ENCODE results near the gene ADAMTS12. TPM values are rescaled to one million over a fixed set of nuclear protein-coding genes. Genes with fewer than 3 reads are reported as not detected.
A peak's percentile ranks its signal among the peaks of the same experiment; 100 is the strongest.

Gene ADAMTS12
- total and polyA plus RNA-seq, 4 donors = 0.49 to 6.4 (median 2.3) TPM

GRCh38 chr5:33892620-33893137 lies 889 bp upstream of the ADAMTS12 start:
- Histone ChIP-seq H3K4me1 (ENCODE audit: control insufficient read depth in 4 of 4, insufficient read depth in 4 of 4, low read length in 3 of 4) (peaks cover 0 to 2% (median 0%) of the 10 kb centered on the region in 4 donors), H3K4me3 (ENCODE audit: low read depth in 1 of 3, low read length in 3 of 3) (no peak overlapping the region), H3K27me3 (ENCODE audit: control insufficient read depth in 4 of 4, insufficient read depth in 4 of 4, low read length in 3 of 4) (peaks cover 0 to 7% (median 2%) of the 10 kb centered on the region in 4 donors), H3K9ac (ENCODE audit: low read depth in 1 of 2, low read length in 2 of 2) (no peak overlapping the region), H3K36me3 (ENCODE audit: control insufficient read depth in 4 of 4, insufficient read depth in 3 of 4, low read depth in 1 of 4, low read length in 3 of 4) (no peaks in the 10 kb centered on the region), H3K9me3 (ENCODE audit: control insufficient read depth in 4 of 4, low read length in 3 of 4) (peaks cover 0 to 8% (median 0%) of the 10 kb centered on the region in 4 donors), H3K27ac (ENCODE audit: low read depth in 1 of 2, low read length in 2 of 2) (peak overlapping the region in 1 of 2 donors; percentile 18)
- peak; percentile 43 for DNase-seq (ENCODE audit: low spot score)
- no peak for TF ChIP-seq RXRA (IDR thresholded peaks at IDR 0.05)
- TF ChIP-seq NR2F2 (IDR thresholded peaks at IDR 0.05) = peak; percentile 13
- TF ChIP-seq GABPA (IDR thresholded peaks at IDR 0.05 in 1 of 2, conservative IDR thresholded peaks at IDR 0.05 in 1 of 2) = no peak
- TF ChIP-seq EGR1 (IDR thresholded peaks at IDR 0.05; ENCODE audit: low read depth in 2 of 2) = no peak
- WGBS = 48% methylated on average over 5 of the region's 5 CpGs

GRCh38 chr5:33891446-33891787 lies 373 bp downstream of the ADAMTS12 start:
- DNase-seq (ENCODE audit: low spot score) = no peak
- Histone ChIP-seq H3K36me3 (ENCODE audit: control insufficient read depth in 4 of 4, insufficient read depth in 3 of 4, low read depth in 1 of 4, low read length in 3 of 4) (no peaks in the 10 kb centered on the region), H3K27ac (ENCODE audit: low read depth in 1 of 2, low read length in 2 of 2) (no peak overlapping the region), H3K4me1 (ENCODE audit: control insufficient read depth in 4 of 4, insufficient read depth in 4 of 4, low read length in 3 of 4) (peaks cover 0 to 3% (median 0%) of the 10 kb centered on the region in 4 donors), H3K9me3 (ENCODE audit: control insufficient read depth in 4 of 4, low read length in 3 of 4) (peaks cover 0 to 8% (median 0%) of the 10 kb centered on the region in 4 donors), H3K4me3 (ENCODE audit: low read depth in 1 of 3, low read length in 3 of 3) (peak overlapping the region in 2 of 3 donors; percentile 14 to 33), H3K27me3 (ENCODE audit: control insufficient read depth in 4 of 4, insufficient read depth in 4 of 4, low read length in 3 of 4) (peaks cover 0 to 7% (median 2%) of the 10 kb centered on the region in 4 donors), H3K9ac (ENCODE audit: low read depth in 1 of 2, low read length in 2 of 2) (no peak overlapping the region)
- 19% methylated on average over 6 of the region's 6 CpGs for WGBS
- TF ChIP-seq YY1 (IDR thresholded peaks at IDR 0.05) (no peak), RAD21 (IDR thresholded peaks at IDR 0.05) (no peak), REST (IDR thresholded peaks at IDR 0.05) (no peak), ZBTB33 (IDR thresholded peaks at IDR 0.05) (no peak), FOXA1 (IDR thresholded peaks at IDR 0.05) (no peak), EGR1 (IDR thresholded peaks at IDR 0.05; ENCODE audit: low read depth in 2 of 2) (no peak), HNF4G (IDR thresholded peaks at IDR 0.05) (no peak), ATF3 (IDR thresholded peaks at IDR 0.05) (no peak), HNF4A (conservative IDR thresholded peaks at IDR 0.05) (no peak), JUND (IDR thresholded peaks at IDR 0.05) (no peak), RXRA (IDR thresholded peaks at IDR 0.05) (no peak), GABPA (IDR thresholded peaks at IDR 0.05 in 1 of 2, conservative IDR thresholded peaks at IDR 0.05 in 1 of 2) (no peak), NR2F2 (IDR thresholded peaks at IDR 0.05) (no peak), TAF1 (conservative IDR thresholded peaks at IDR 0.05) (no peak), FOXA2 (IDR thresholded peaks at IDR 0.05) (no peak), MAX (IDR thresholded peaks at IDR 0.05) (no peak), CTCF (IDR thresholded peaks at IDR 0.05; ENCODE audit: low read depth, low read length, missing input control) (no peak), SP1 (IDR thresholded peaks at IDR 0.05) (no peak)

Data from liver (tissue), 9 donors.